OCI-LY7 (cell line): ENCODE measurements around the gene VAT1. TPM values are rescaled to one million over a fixed set of nuclear protein-coding genes. Genes with fewer than 3 reads are reported as not detected.

Experiments used
- BruUV-seq: library from RNA; stranded (reverse); fragments of 400-500 nt; replicated peaks from 2 replicates; lab custom pipeline; 2021; lab: Mats Ljungman, UMichigan
- CTCF ChIA-PET: fragments of 300-600 bp; sonication (Branson Sonifier 250); formaldehyde crosslinking; loops from one replicate; lab custom pipeline; 2022; ENCODE audit warnings: antibody characterized with exemption; ENCODE audit not compliant: unreplicated experiment; lab: Charles Lee
- POLR2A ChIA-PET: fragments of 300-600 bp; sonication (Branson Sonifier 250); formaldehyde crosslinking; loops from one replicate; lab custom pipeline; 2022; ENCODE audit warnings: antibody characterized with exemption; lab: Charles Lee
- DNase-seq: peaks from one replicate; pipeline ENCODE4 v3.0.0-alpha.2; 2015; ENCODE audit warnings: low spot score
- H2AFZ ChIP-seq: fragments of 200-600 bp; sonication (generic), shearing (Covaris generic); 2 replicates; pipeline ENCODE4 v1.6.1; 2014; ENCODE audit warnings: mild to moderate bottlenecking, antibody characterized with exemption, low read length, moderate library complexity
- H3K27ac ChIP-seq: fragments of 200-600 bp; sonication (generic); 2 replicates; pipeline ENCODE4 v1.5.1; 2014; ENCODE audit warnings: mixed run types, low read depth, mild to moderate bottlenecking, moderate library complexity, low read length, inconsistent platforms; ENCODE audit not compliant: poor library complexity, severe bottlenecking
- H3K36me3 ChIP-seq: fragments of 200-600 bp; sonication (generic); 2 replicates; pipeline ENCODE4 v1.6.1; 2014; ENCODE audit warnings: mild to moderate bottlenecking, antibody characterized with exemption, low read length, moderate library complexity, mixed read lengths; ENCODE audit not compliant: insufficient read depth
- H3K4me1 ChIP-seq: fragments of 200-600 bp; sonication (generic); 2 replicates; pipeline ENCODE4 v1.5.1; 2014; ENCODE audit warnings: mild to moderate bottlenecking, low read length; ENCODE audit not compliant: insufficient read depth, poor library complexity, severe bottlenecking
- H3K4me2 ChIP-seq: fragments of 200-600 bp; sonication (generic); 2 replicates; pipeline ENCODE4 v1.6.1; 2014; ENCODE audit warnings: mild to moderate bottlenecking, low read length
- H3K4me3 ChIP-seq: fragments of 200-600 bp; sonication (generic); 2 replicates; pipeline ENCODE4 v1.5.1; 2014; ENCODE audit warnings: mild to moderate bottlenecking, low read depth, low read length; ENCODE audit not compliant: poor library complexity, severe bottlenecking
- H3K79me2 ChIP-seq: fragments of 200-600 bp; sonication (generic); 2 replicates; pipeline ENCODE4 v1.6.1; 2016; ENCODE audit warnings: low read depth, mild to moderate bottlenecking, low read length, moderate library complexity, mixed read lengths; ENCODE audit not compliant: insufficient read depth
- H3K9me2 ChIP-seq: fragments of 200-600 bp; sonication (generic); 2 replicates; pipeline ENCODE4 v1.6.1; 2016; ENCODE audit warnings: mild to moderate bottlenecking, low read length, mixed read lengths; ENCODE audit not compliant: insufficient read depth
- H3K9me3 ChIP-seq: fragments of 200-600 bp; sonication (generic); 2 replicates; pipeline ENCODE4 v1.6.1; 2014; ENCODE audit warnings: mild to moderate bottlenecking, mixed run types, low read length, mixed read lengths
- H4K20me1 ChIP-seq: fragments of 200-600 bp; sonication (generic); 2 replicates; pipeline ENCODE4 v1.6.1; 2014; ENCODE audit warnings: mild to moderate bottlenecking, antibody characterized with exemption, low read length, moderate library complexity, mixed read lengths; ENCODE audit not compliant: insufficient read depth
- EZH2phosphoT487 ChIP-seq: fragments of 200-600 bp; sonication (generic); IDR thresholded peaks from 2 replicates; pipeline ENCODE4 v1.6.1; 2018; ENCODE audit warnings: low read depth, borderline replicate concordance, mild to moderate bottlenecking, mixed run types, antibody characterized with exemption, low read length, moderate library complexity, mixed read lengths
- intact Hi-C: fragments of 100-400 bp; cut with micrococcal nuclease; formaldehyde crosslinking; loops from one replicate; pipeline ENCODE4 v1.10.0; 2022; ENCODE audit not compliant: unreplicated experiment
- total RNA-seq, 2 experiments: library from RNA; depleted of rRNA in 1 of 2; stranded (reverse); fragments of >200 nt in 1 of 2; shearing (Covaris generic) in 1 of 2; gene quantifications; 2 replicates each; pipeline ENCODE4 v1.2.3, GENCODE V29; 2014 to 2022
- TF ChIP-seq, protein P1 (sequence below): fragments of 200-600 bp; sonication (generic); conservative IDR thresholded peaks from 2 replicates; pipeline ENCODE4 v1.5.1; 2014; ENCODE audit warnings: mild to moderate bottlenecking, antibody characterized with exemption, low read length, moderate library complexity, mixed read lengths

VAT1 gene
- total RNA-seq, 2 experiments from 2014 or later = 26.2 to 51.3 TPM

DNA sequence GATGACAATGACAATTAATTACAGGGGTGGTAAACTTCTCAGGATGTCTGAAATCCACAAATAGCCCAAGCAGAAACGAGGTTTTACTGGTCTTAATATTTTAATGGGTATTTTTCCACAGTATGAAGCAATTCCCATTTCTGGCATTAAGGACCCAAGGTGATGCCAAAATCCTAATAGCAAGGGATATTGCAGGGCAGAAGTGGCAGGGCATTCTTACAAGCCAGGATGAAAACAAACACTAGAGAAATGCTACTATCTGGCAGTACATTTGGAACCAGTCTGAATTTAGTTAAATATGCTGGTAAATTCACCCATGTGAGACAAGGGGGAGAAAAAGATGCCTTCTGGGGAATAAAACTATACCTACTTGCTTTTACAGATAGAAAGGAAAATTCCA is 48.1 kb upstream of the VAT1 start:
- POLR2A ChIA-PET = no interaction called here
- BruUV-seq = TSS peak; percentile 47

DNA sequence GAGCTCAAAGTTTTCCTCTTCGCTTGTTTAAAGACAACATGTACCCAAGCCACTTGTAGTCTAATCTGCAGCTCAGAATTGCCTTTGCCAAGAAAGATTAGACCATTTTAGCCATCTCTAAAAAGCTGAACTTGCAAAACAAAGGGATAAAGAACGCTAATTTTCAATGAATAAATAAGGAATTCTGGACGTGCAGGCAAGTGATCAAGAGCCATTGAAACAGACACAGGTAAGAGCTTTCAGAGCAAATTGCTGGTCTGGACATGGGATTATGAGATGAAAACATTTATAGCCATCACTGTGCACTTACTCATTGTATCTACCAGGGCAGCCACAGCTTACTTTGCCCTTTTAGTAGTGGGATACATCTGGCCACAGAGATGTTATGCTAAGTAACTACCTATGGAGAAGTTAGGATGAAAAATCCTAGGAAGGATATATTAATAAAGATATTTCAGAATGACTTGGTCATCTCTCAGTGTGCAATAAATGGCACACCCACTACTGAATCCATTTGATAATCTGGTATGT is 47.2 kb upstream of the VAT1 start:
- no peaks in the 10 kb centered on the region for H4K20me1 ChIP-seq
- no peaks in the 10 kb centered on the region for H3K9me2 ChIP-seq
- intact Hi-C loops = no loop called here
- BruUV-seq = no TSS peak
- peaks cover 92% of the 10 kb centered on the region for H3K36me3 ChIP-seq
- CTCF ChIA-PET = no interaction called here
- H3K4me1 ChIP-seq = no peaks in the 10 kb centered on the region
- H2AFZ ChIP-seq = no peak overlapping the region
- POLR2A ChIA-PET = interaction anchor here (1.5 kb wide), 1 partner anchor 29 kb away, joined by 6 read pairs; no protein-coding TSS in a partner anchor
- H3K4me3 ChIP-seq = no peak overlapping the region
- no peak for DNase-seq
- TF ChIP-seq, protein P1, sequence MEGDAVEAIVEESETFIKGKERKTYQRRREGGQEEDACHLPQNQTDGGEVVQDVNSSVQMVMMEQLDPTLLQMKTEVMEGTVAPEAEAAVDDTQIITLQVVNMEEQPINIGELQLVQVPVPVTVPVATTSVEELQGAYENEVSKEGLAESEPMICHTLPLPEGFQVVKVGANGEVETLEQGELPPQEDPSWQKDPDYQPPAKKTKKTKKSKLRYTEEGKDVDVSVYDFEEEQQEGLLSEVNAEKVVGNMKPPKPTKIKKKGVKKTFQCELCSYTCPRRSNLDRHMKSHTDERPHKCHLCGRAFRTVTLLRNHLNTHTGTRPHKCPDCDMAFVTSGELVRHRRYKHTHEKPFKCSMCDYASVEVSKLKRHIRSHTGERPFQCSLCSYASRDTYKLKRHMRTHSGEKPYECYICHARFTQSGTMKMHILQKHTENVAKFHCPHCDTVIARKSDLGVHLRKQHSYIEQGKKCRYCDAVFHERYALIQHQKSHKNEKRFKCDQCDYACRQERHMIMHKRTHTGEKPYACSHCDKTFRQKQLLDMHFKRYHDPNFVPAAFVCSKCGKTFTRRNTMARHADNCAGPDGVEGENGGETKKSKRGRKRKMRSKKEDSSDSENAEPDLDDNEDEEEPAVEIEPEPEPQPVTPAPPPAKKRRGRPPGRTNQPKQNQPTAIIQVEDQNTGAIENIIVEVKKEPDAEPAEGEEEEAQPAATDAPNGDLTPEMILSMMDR = no peak
- TF ChIP-seq EZH2phosphoT487 = no peak
- H3K9me3 ChIP-seq = no peaks in the 10 kb centered on the region
- H3K4me2 ChIP-seq = no peak overlapping the region
- no peaks in the 10 kb centered on the region for H3K79me2 ChIP-seq
- no peak overlapping the region for H3K27ac ChIP-seq

More for the DNA sequence above, 48.1 kb upstream of the VAT1 start:
- H3K36me3 ChIP-seq = peaks cover 92% of the 10 kb centered on the region
- no peaks in the 10 kb centered on the region for H3K9me3 ChIP-seq
- CTCF ChIA-PET = no interaction called here
- H4K20me1 ChIP-seq = no peaks in the 10 kb centered on the region
- intact Hi-C loops = no loop called here
- no peak for DNase-seq
- no peaks in the 10 kb centered on the region for H3K9me2 ChIP-seq
- H3K4me2 ChIP-seq = no peak overlapping the region
- H3K27ac ChIP-seq = no peak overlapping the region
- no peak overlapping the region for H2AFZ ChIP-seq
- H3K79me2 ChIP-seq = no peaks in the 10 kb centered on the region
- no peak overlapping the region for H3K4me3 ChIP-seq
- TF ChIP-seq EZH2phosphoT487 = no peak
- no peaks in the 10 kb centered on the region for H3K4me1 ChIP-seq

- no peaks in the 10 kb centered on the region for H3K4me1 ChIP-seq
- TF ChIP-seq, protein P1 = no peak
- TF ChIP-seq EZH2phosphoT487 = no peak
- CTCF ChIA-PET = no interaction called here
- intact Hi-C loops = no loop called here
- no peaks in the 10 kb centered on the region for H3K9me3 ChIP-seq
- DNase-seq = no peak
- POLR2A ChIA-PET = interaction anchor here (0.7 to 1.5 kb wide), 2 partner anchors 29 to 70 kb away, joined by 4 to 6 read pairs; no protein-coding TSS in a partner anchor
- H3K27ac ChIP-seq = no peak overlapping the region
- peaks cover 92% of the 10 kb centered on the region for H3K36me3 ChIP-seq
- no peaks in the 10 kb centered on the region for H3K79me2 ChIP-seq
- no peak overlapping the region for H2AFZ ChIP-seq
- H3K9me2 ChIP-seq = no peaks in the 10 kb centered on the region
- H4K20me1 ChIP-seq = no peaks in the 10 kb centered on the region
- H3K4me2 ChIP-seq = no peak overlapping the region
- no TSS peak for BruUV-seq
- no peak overlapping the region for H3K4me3 ChIP-seq
These were observed 46.6 kb upstream of the VAT1 start for GRCh38 chr17:43068570-43069367.
